HG02943 (cell line): ENCODE data around the gene SAXO1.

Source experiments
- ATAC-seq: cut with Tn5 transposase; IDR thresholded peaks from one replicate; pipeline ENCODE4 v1.9.1; 2021; ENCODE audit warnings: mild to moderate bottlenecking, low read depth, moderate library complexity; ENCODE audit not compliant: unreplicated experiment

Gene SAXO1

GRCh38 chr9:18921366-18922075 is 111.5 kb downstream of the SAXO1 start:
- no peak for ATAC-seq

- ATAC-seq = no peak
Measured at GRCh38 chr9:18920141-18921084, 112.6 kb downstream of the SAXO1 start.

- ATAC-seq = no peak
Measured at GRCh38 chr9:18911714-18912342, 121.2 kb downstream of the SAXO1 start.

GRCh38 chr9:18910916-18911315 is 122.1 kb downstream of the SAXO1 start:
- ATAC-seq = no peak

- ATAC-seq = no peak
Measured at GRCh38 chr9:18910435-18910834, 122.6 kb downstream of the SAXO1 start.

- no peak for ATAC-seq
Measured at GRCh38 chr9:18909140-18910018, 123.6 kb downstream of the SAXO1 start.

- ATAC-seq = no peak
Measured at GRCh38 chr9:18907927-18908625, 124.9 kb downstream of the SAXO1 start.

GRCh38 chr9:18906656-18907395 is 126.2 kb downstream of the SAXO1 start:
- no peak for ATAC-seq

- ATAC-seq = no peak
Measured at GRCh38 chr9:18905883-18906629, 127.0 kb downstream of the SAXO1 start.

- no peak for ATAC-seq
Measured at GRCh38 chr9:18905028-18905882, 127.8 kb downstream of the SAXO1 start.

GRCh38 chr9:18903450-18903849 is 129.6 kb downstream of the SAXO1 start:
- ATAC-seq = no peak

GRCh38 chr9:18896531-18897179 is 136.4 kb downstream of the SAXO1 start:
- no peak for ATAC-seq

GRCh38 chr9:18896004-18896403 is 137.0 kb downstream of the SAXO1 start:
- no peak for ATAC-seq

GRCh38 chr9:18893491-18893890 is 139.5 kb downstream of the SAXO1 start:
- no peak for ATAC-seq

GRCh38 chr9:18893046-18893445 is 140.0 kb downstream of the SAXO1 start:
- no peak for ATAC-seq

GRCh38 chr9:18891946-18892670 is 140.9 kb downstream of the SAXO1 start:
- no peak for ATAC-seq
